GM18873 (cell line): ENCODE measurements around the gene ANKRD62.
"Not testable (repeated sequence)": the region's sequence is repeated elsewhere in the genome, so short reads cannot be mapped to it uniquely, and the experiment has no call there.

Experiments used
- ATAC-seq: cut with Tn5 transposase; IDR thresholded peaks from one replicate; pipeline ENCODE4 v1.9.1; 2021; ENCODE audit warnings: mild to moderate bottlenecking, moderate library complexity, moderate number of reproducible peaks; ENCODE audit not compliant: unreplicated experiment, low FRiP score

ANKRD62 gene

GRCh38 chr18:12091538-12092141 lies 2.0 kb upstream of the ANKRD62 start:
- ATAC-seq = no peak

GRCh38 chr18:12092398-12093229 lies 1.0 kb upstream of the ANKRD62 start:
- ATAC-seq = no peak

- ATAC-seq = no peak
Observed at GRCh38 chr18:12098374-12098773, 4.7 kb downstream of the ANKRD62 start.

- ATAC-seq = no peak
Observed at GRCh38 chr18:12099160-12099559, 5.5 kb downstream of the ANKRD62 start.

- ATAC-seq = no peak
Observed at GRCh38 chr18:12101266-12101665, 7.6 kb downstream of the ANKRD62 start.

GRCh38 chr18:12102136-12102842 lies 8.6 kb downstream of the ANKRD62 start:
- ATAC-seq = no peak

- no peak for ATAC-seq
Observed at GRCh38 chr18:12106471-12106870, 12.8 kb downstream of the ANKRD62 start.

- ATAC-seq = no peak
Observed at GRCh38 chr18:12109836-12110235, 16.2 kb downstream of the ANKRD62 start.

- ATAC-seq = no peak
Observed at GRCh38 chr18:12113999-12114646, 20.5 kb downstream of the ANKRD62 start.

GRCh38 chr18:12119358-12119757 lies 25.7 kb downstream of the ANKRD62 start:
- ATAC-seq = no peak

- no peak for ATAC-seq
Observed at GRCh38 chr18:12121175-12122042, 27.8 kb downstream of the ANKRD62 start.

GRCh38 chr18:12122043-12122389 lies 28.4 kb downstream of the ANKRD62 start:
- ATAC-seq = not testable (repeated sequence)

GRCh38 chr18:12127647-12128046 lies 34.0 kb downstream of the ANKRD62 start:
- ATAC-seq = not testable (repeated sequence)

GRCh38 chr18:12138831-12139230 lies 45.2 kb downstream of the ANKRD62 start:
- ATAC-seq = not testable (repeated sequence)

- not testable (repeated sequence) for ATAC-seq
Observed at GRCh38 chr18:12140866-12141265, 47.2 kb downstream of the ANKRD62 start.

- ATAC-seq = not testable (repeated sequence)
Observed at GRCh38 chr18:12141778-12142177, 48.1 kb downstream of the ANKRD62 start.

- ATAC-seq = not testable (repeated sequence)
Observed at GRCh38 chr18:12149431-12149830, 55.8 kb downstream of the ANKRD62 start.

GRCh38 chr18:12154361-12154760 lies 60.7 kb downstream of the ANKRD62 start:
- no peak for ATAC-seq

- no peak for ATAC-seq
Observed at GRCh38 chr18:12155996-12156395, 62.4 kb downstream of the ANKRD62 start.

- no peak for ATAC-seq
Observed at GRCh38 chr18:12159446-12159845, 65.8 kb downstream of the ANKRD62 start.
